CD14-positive monocyte (primary cell): ENCODE data around the gene TMEFF2. TPM values are rescaled to one million over a fixed set of nuclear protein-coding genes. Genes with fewer than 3 reads are reported as not detected.

Experiments
- DNase-seq, 3 donors: peaks; one replicate each; pipeline ENCODE4 v3.0.0-alpha.2; 2011 to 2022
- H2AFZ ChIP-seq: 2 replicates; pipeline ENCODE4 v1.6.0; 2012; ENCODE audit warnings: mild to moderate bottlenecking, low read depth, low read length, inconsistent platforms; ENCODE audit not compliant: insufficient read depth, poor library complexity, severe bottlenecking
- H3K27ac ChIP-seq, 2 donors: 1 replicate in 1 of 2; 2 replicates in 1 of 2; pipeline ENCODE4 v1.5.1; 2012 to 2013; ENCODE audit warnings: low read length in 2 of 2, control low read depth in 1 of 2, inconsistent platforms in 1 of 2, low read depth in 1 of 2, mild to moderate bottlenecking in 1 of 2
- H3K27me3 ChIP-seq, 2 donors: one replicate each; pipeline versions ENCODE4 v1.6.0 to v1.6.1; 2011 to 2013; ENCODE audit warnings: low read length in 2 of 2; ENCODE audit not compliant: control insufficient read depth in 2 of 2, insufficient read depth in 2 of 2
- H3K36me3 ChIP-seq, 2 donors: replicated peaks in 1 of 2; 1 replicate in 1 of 2; 2 replicates in 1 of 2; pipeline versions ENCODE4 v1.5.1 to v1.6.1; 2012 to 2013; ENCODE audit warnings: low read length in 2 of 2, control low read depth in 1 of 2, inconsistent platforms in 1 of 2, mild to moderate bottlenecking in 1 of 2; ENCODE audit not compliant: insufficient read depth in 2 of 2, control insufficient read depth in 1 of 2
- H3K4me1 ChIP-seq, 2 donors: 1 replicate in 1 of 2; 2 replicates in 1 of 2; pipeline versions ENCODE4 v1.5.1 to v1.6.1; 2012 to 2013; ENCODE audit warnings: low read length in 2 of 2, control low read depth in 1 of 2, inconsistent platforms in 1 of 2, mild to moderate bottlenecking in 1 of 2, moderate library complexity in 1 of 2; ENCODE audit not compliant: insufficient read depth in 2 of 2, control insufficient read depth in 1 of 2
- H3K4me2 ChIP-seq: replicated peaks from 2 replicates; pipeline ENCODE3; 2012; ENCODE audit warnings: low read length, moderate library complexity, mild to moderate bottlenecking; ENCODE audit not compliant: poor library complexity, severe bottlenecking; ENCODE audit errors: extremely low read depth
- H3K4me3 ChIP-seq, 3 experiments: fragments of 200-600 bp in 1 of 3; sonication (generic) in 1 of 3; replicated peaks in 1 of 3; 1 replicate in 2 of 3; 2 replicates in 1 of 3; pipeline ENCODE4 v1.5.1; 2011 to 2013; ENCODE audit warnings: low read length in 3 of 3, mild to moderate bottlenecking in 3 of 3, control low read depth in 2 of 3, low read depth in 2 of 3, inconsistent platforms in 1 of 3, moderate library complexity in 1 of 3
- H3K79me2 ChIP-seq: 2 replicates; pipeline ENCODE4 v1.6.0; 2012; ENCODE audit warnings: mild to moderate bottlenecking, control low read depth, inconsistent platforms, low read length, moderate library complexity; ENCODE audit not compliant: insufficient read depth
- H3K9ac ChIP-seq: 2 replicates; pipeline ENCODE4 v1.6.0; 2017; ENCODE audit warnings: low read length, mild to moderate bottlenecking; ENCODE audit not compliant: insufficient read depth, poor library complexity, severe bottlenecking
- H3K9me3 ChIP-seq, 2 donors: replicated peaks in 1 of 2; 1 replicate in 1 of 2; 2 replicates in 1 of 2; pipeline versions ENCODE4 v1.5.1 to v1.6.1; 2012 to 2013; ENCODE audit warnings: low read length in 2 of 2, control low read depth in 1 of 2; ENCODE audit not compliant: control insufficient read depth in 1 of 2, insufficient read depth in 1 of 2
- H4K20me1 ChIP-seq: 2 replicates; pipeline ENCODE4 v1.6.0; 2012; ENCODE audit warnings: mild to moderate bottlenecking, low read length, control low read depth, moderate library complexity; ENCODE audit not compliant: insufficient read depth
- H3K27ac Mint-ChIP-seq, 7 donors: one replicate each; pipeline ENCODE4 v1.8.0; 2020; ENCODE audit warnings: mild to moderate bottlenecking in 7 of 7, mixed read lengths in 7 of 7, moderate library complexity in 6 of 7, inconsistent platforms in 2 of 7
- H3K27me3 Mint-ChIP-seq, 3 donors: one replicate each; pipeline ENCODE4 v1.8.0; 2021 to 2022; ENCODE audit warnings: low read depth in 3 of 3, mild to moderate bottlenecking in 3 of 3, mixed read lengths in 3 of 3, moderate library complexity in 3 of 3, inconsistent platforms in 1 of 3
- H3K36me3 Mint-ChIP-seq, 2 donors: one replicate each; pipeline ENCODE4 v1.8.0; 2020; ENCODE audit warnings: mixed read lengths in 2 of 2, inconsistent platforms in 1 of 2, mild to moderate bottlenecking in 1 of 2
- H3K4me1 Mint-ChIP-seq: one replicate; pipeline ENCODE4 v1.8.0; 2020; ENCODE audit warnings: mild to moderate bottlenecking, mixed read lengths
- H3K4me3 Mint-ChIP-seq, 2 donors: one replicate each; pipeline ENCODE4 v1.8.0; 2020; ENCODE audit warnings: mild to moderate bottlenecking in 2 of 2, mixed read lengths in 2 of 2, moderate library complexity in 1 of 2
- H3K9me3 Mint-ChIP-seq, 7 donors: one replicate each; pipeline ENCODE4 v1.8.0; 2020 to 2022; ENCODE audit warnings: mixed read lengths in 7 of 7, mild to moderate bottlenecking in 6 of 7, moderate library complexity in 6 of 7, inconsistent platforms in 2 of 7
- WGBS: methylation state at CpG from one replicate; pipeline ENCODE4 v1.1.5; 2013; ENCODE audit warnings: missing lambda C conversion rate; ENCODE audit not compliant: insufficient coverage; 5-methylcytosine and 5-hydroxymethylcytosine counted together
- intact Hi-C, 2 donors: fragments of 100-400 bp; cut with micrococcal nuclease; formaldehyde crosslinking; loops; one replicate each; pipeline versions ENCODE4 v1.15.0 to v1.15.1; 2023
- polyA plus RNA-seq, 3 donors: library from polyadenylated mRNA; depleted of rRNA in 1 of 3; unstranded in 2 of 3; stranded (reverse) in 1 of 3; fragments of 300-500 nt in 2 of 3; fragments of >200 nt in 1 of 3; fragmentation: Illumina TruSeq in 2 of 3; gene quantifications; 1 replicate in 2 of 3; 2 replicates in 1 of 3; pipeline ENCODE4 v1.2.3, GENCODE V29; 2012 to 2021
- TF ChIP-seq, protein P1 (sequence below): fragments of 200-600 bp; IDR thresholded peaks from one replicate; pipeline ENCODE4 v1.8.0; 2022; ENCODE audit warnings: antibody characterized with exemption, mild to moderate bottlenecking

The TMEFF2 gene
- polyA plus RNA-seq, 3 donors: not detected

DNA sequence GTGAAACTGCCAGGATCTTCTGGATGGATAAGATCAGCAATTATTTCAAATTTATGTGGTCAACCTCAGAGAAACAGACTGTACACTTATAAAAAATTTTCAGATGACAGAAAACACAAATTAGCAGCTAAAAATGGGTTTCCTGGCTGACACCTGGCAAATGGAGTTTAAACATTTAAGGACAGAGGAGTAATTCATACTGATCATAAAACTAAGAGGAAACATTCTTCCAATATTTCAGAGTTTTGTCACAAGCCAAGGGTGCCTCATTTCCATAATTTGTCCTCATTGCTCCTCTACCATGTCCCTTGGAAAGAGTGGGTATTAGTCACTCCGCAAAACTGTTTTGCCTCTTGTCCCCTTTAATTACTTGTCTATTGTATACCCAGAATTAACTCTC lies 70.2 kb downstream of the TMEFF2 start:
- H2AFZ ChIP-seq: no peak overlapping the region
- H3K9me3 ChIP-seq: no peaks in the 10 kb centered on the region
- H3K27ac ChIP-seq: no peak overlapping the region
- H4K20me1 ChIP-seq: no peaks in the 10 kb centered on the region
- H3K9me3 Mint-ChIP-seq: no peaks in the 10 kb centered on the region
- no peak overlapping the region for H3K4me3 ChIP-seq
- no peak overlapping the region for H3K27ac Mint-ChIP-seq
- H3K4me2 ChIP-seq: no peak overlapping the region
- H3K36me3 Mint-ChIP-seq: no peaks in the 10 kb centered on the region
- no peaks in the 10 kb centered on the region for H3K79me2 ChIP-seq
- peaks cover 0 to 1% (median 0%) of the 10 kb centered on the region in 3 donors for H3K27me3 Mint-ChIP-seq
- no peak overlapping the region for H3K9ac ChIP-seq
- no peak for DNase-seq
- TF ChIP-seq, protein P1, sequence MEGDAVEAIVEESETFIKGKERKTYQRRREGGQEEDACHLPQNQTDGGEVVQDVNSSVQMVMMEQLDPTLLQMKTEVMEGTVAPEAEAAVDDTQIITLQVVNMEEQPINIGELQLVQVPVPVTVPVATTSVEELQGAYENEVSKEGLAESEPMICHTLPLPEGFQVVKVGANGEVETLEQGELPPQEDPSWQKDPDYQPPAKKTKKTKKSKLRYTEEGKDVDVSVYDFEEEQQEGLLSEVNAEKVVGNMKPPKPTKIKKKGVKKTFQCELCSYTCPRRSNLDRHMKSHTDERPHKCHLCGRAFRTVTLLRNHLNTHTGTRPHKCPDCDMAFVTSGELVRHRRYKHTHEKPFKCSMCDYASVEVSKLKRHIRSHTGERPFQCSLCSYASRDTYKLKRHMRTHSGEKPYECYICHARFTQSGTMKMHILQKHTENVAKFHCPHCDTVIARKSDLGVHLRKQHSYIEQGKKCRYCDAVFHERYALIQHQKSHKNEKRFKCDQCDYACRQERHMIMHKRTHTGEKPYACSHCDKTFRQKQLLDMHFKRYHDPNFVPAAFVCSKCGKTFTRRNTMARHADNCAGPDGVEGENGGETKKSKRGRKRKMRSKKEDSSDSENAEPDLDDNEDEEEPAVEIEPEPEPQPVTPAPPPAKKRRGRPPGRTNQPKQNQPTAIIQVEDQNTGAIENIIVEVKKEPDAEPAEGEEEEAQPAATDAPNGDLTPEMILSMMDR: no peak
- H3K4me1 ChIP-seq: no peaks in the 10 kb centered on the region
- H3K4me1 Mint-ChIP-seq: no peaks in the 10 kb centered on the region
- WGBS: no CpG with 5 or more reads among the region's 1 CpG
- H3K4me3 Mint-ChIP-seq: no peak overlapping the region
- H3K36me3 ChIP-seq: no peaks in the 10 kb centered on the region
- H3K27me3 ChIP-seq: no peaks in the 10 kb centered on the region
- intact Hi-C loops: no loop called here

DNA sequence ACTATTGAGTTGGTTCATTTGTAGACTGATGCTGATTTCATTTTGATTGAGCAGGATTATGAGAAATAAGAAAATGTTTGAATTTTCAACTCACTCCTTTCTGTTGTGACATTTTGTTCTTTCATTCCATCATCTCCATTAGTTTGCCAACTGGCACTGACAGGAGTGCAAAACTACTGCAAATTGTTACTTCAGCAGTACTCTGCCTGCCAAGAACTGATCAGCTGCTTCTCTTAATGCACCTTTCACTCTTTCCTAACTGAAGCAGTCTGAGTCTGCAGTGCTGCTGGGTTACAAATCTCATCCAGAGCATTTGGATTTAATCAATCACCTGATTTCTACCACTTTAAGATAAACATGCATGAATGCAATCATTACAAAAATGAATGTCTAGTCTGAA lies 70.9 kb downstream of the TMEFF2 start:
- Mint-ChIP-seq H3K9me3 (no peaks in the 10 kb centered on the region), H3K27me3 (peaks cover 0 to 1% (median 0%) of the 10 kb centered on the region in 3 donors), H3K4me1 (no peaks in the 10 kb centered on the region), H3K4me3 (no peak overlapping the region), H3K27ac (no peak overlapping the region), H3K36me3 (no peaks in the 10 kb centered on the region)
- H3K27me3 ChIP-seq: no peaks in the 10 kb centered on the region
- TF ChIP-seq, protein P1: no peak
- no peaks in the 10 kb centered on the region for H3K36me3 ChIP-seq
- H3K27ac ChIP-seq: no peak overlapping the region
- intact Hi-C loops: no loop called here
- no peak overlapping the region for H3K9ac ChIP-seq
- H3K9me3 ChIP-seq: no peaks in the 10 kb centered on the region
- no peak overlapping the region for H3K4me3 ChIP-seq
- H3K4me2 ChIP-seq: no peak overlapping the region
- H2AFZ ChIP-seq: no peak overlapping the region
- H4K20me1 ChIP-seq: no peaks in the 10 kb centered on the region
- no peaks in the 10 kb centered on the region for H3K79me2 ChIP-seq
- H3K4me1 ChIP-seq: no peaks in the 10 kb centered on the region
- DNase-seq: no peak
